Gastrocnemius medialis (tissue), 4 donors: Measurements from ENCODE around the gene KIRREL3. TPM values are rescaled to one million over a fixed set of nuclear protein-coding genes. Genes with fewer than 3 reads are reported as not detected.

ENCODE experiments used
- ATAC-seq, 2 donors: fragments of 150-250 bp; one replicate each; pipeline ENCODE4 v1.9.1; 2016
- DNase-seq, 2 donors: peaks; one replicate each; pipeline ENCODE4 v3.0.0-alpha.2; 2019
- H3K27ac ChIP-seq, 4 donors: fragments of 200-600 bp; sonication (generic); 1 replicate in 1 of 4; 2 replicates in 3 of 4; pipeline ENCODE4 v1.5.1; 2016 to 2018; ENCODE audit warnings: mild to moderate bottlenecking in 2 of 4, moderate library complexity in 1 of 4
- H3K27me3 ChIP-seq, 3 donors: fragments of 200-600 bp; sonication (generic) in 2 of 3; 1 replicate in 1 of 3; 2 replicates in 2 of 3; pipeline versions ENCODE4 v1.5.1 to v1.6.0; 2016 to 2019; ENCODE audit warnings: mild to moderate bottlenecking in 1 of 3, moderate library complexity in 1 of 3
- H3K36me3 ChIP-seq, 2 donors: fragments of 200-600 bp; sonication (generic) in 1 of 2; one replicate each; pipeline ENCODE4 v1.5.1; 2017 to 2018
- H3K4me1 ChIP-seq, 2 donors: fragments of 200-600 bp; sonication (generic) in 1 of 2; one replicate each; pipeline ENCODE4 v1.5.1; 2016 to 2017; ENCODE audit warnings: mild to moderate bottlenecking in 2 of 2
- H3K4me3 ChIP-seq, 4 donors: fragments of 200-600 bp; sonication (generic) in 3 of 4; 1 replicate in 1 of 4; 2 replicates in 3 of 4; pipeline ENCODE4 v1.5.1; 2016 to 2019; ENCODE audit warnings: mild to moderate bottlenecking in 2 of 4
- H3K9me3 ChIP-seq, 3 donors: fragments of 200-600 bp; sonication (generic) in 2 of 3; 1 replicate in 1 of 3; 2 replicates in 2 of 3; pipeline ENCODE4 v1.5.1; 2016 to 2019
- CTCF ChIP-seq, 5 experiments: fragments of 450-650 bp in 3 of 5; fragments of 200-600 bp in 2 of 5; sonication (generic) in 2 of 5; IDR thresholded peaks in 4 of 5; conservative IDR thresholded peaks in 1 of 5; 1 replicate in 4 of 5; 2 replicates in 1 of 5; pipeline ENCODE4 v1.5.1; 2016 to 2019; ENCODE audit warnings: antibody characterized with exemption in 5 of 5, mild to moderate bottlenecking in 3 of 5, moderate library complexity in 3 of 5
- POLR2A ChIP-seq, 2 donors: fragments of 450-650 bp; IDR thresholded peaks; one replicate each; pipeline ENCODE4 v1.6.1; 2017; ENCODE audit warnings: antibody characterized with exemption in 2 of 2, mild to moderate bottlenecking in 2 of 2, moderate library complexity in 2 of 2
- in situ Hi-C, 4 donors: fragments of 200-750 bp; cut with MboI; loops; one replicate each; pipeline versions ENCODE4 v1.15.0 to v1.8.0; 2017; ENCODE audit warnings: low sequenced_read_pairs in 4 of 4
- intact Hi-C: fragments of 100-400 bp; cut with DNase I; formaldehyde crosslinking; loops from one replicate; pipeline ENCODE4 v1.15.1; 2023; ENCODE audit warnings: low total_unique reads
- total RNA-seq, 4 donors: library from RNA; depleted of rRNA; stranded (reverse); fragments of >200 nt; gene quantifications; one replicate each; pipeline versions ENCODE4 v1.1.0 to v1.2.3, GENCODE V29; 2016

The KIRREL3 gene
- total RNA-seq, 4 donors from 2014 or later, result 0.10 TPM; not detected in 3

- intact Hi-C loops (no loop called here), in situ Hi-C loops (no loop called here)
- H3K27me3 ChIP-seq, result no peaks in the 10 kb centered on the region
- H3K36me3 ChIP-seq, result no peaks in the 10 kb centered on the region
- TF ChIP-seq CTCF (IDR thresholded peaks at IDR 0.05 in 4 of 5, conservative IDR thresholded peaks at IDR 0.05 in 1 of 5), result no peak
- no peak for TF ChIP-seq POLR2A (IDR thresholded peaks at IDR 0.05)
- no peak for ATAC-seq
- no peak overlapping the region for H3K27ac ChIP-seq
- no peak overlapping the region for H3K4me3 ChIP-seq
- no peaks in the 10 kb centered on the region for H3K9me3 ChIP-seq
- H3K4me1 ChIP-seq, result no peaks in the 10 kb centered on the region
- no peak for DNase-seq
Observed at GRCh38 chr11:126888115-126888712, 112.4 kb downstream of the KIRREL3 start.

DNA sequence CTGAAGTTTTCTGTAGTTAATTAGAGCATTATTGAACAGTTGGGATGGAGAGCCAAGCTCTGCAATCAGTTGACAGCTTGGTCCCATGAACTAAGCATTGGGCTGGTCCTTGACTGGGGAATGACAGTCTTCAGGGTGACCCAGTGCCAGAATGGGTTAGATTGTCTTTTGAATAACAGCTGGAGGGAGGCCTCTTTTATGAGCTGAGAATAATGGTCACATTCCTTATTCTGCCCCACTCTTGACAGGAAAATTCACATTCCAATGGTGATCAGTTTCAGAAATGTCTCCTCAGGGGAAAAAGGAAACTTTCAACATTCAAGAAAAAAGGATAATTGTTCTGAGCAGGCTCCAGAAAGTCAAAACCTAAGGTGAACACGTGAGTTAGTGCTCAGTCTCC, 113.9 kb downstream of the KIRREL3 start:
- H3K4me1 ChIP-seq, result no peaks in the 10 kb centered on the region
- no peaks in the 10 kb centered on the region for H3K9me3 ChIP-seq
- no peaks in the 10 kb centered on the region for H3K27me3 ChIP-seq
- no peak overlapping the region for H3K4me3 ChIP-seq
- intact Hi-C loops, result no loop called here
- TF ChIP-seq POLR2A (IDR thresholded peaks at IDR 0.05) (no peak), CTCF (IDR thresholded peaks at IDR 0.05 in 4 of 5, conservative IDR thresholded peaks at IDR 0.05 in 1 of 5) (no peak)
- ATAC-seq, result no peak
- no peak overlapping the region for H3K27ac ChIP-seq
- in situ Hi-C loops, result no loop called here
- H3K36me3 ChIP-seq, result no peaks in the 10 kb centered on the region
- no peak for DNase-seq

DNA sequence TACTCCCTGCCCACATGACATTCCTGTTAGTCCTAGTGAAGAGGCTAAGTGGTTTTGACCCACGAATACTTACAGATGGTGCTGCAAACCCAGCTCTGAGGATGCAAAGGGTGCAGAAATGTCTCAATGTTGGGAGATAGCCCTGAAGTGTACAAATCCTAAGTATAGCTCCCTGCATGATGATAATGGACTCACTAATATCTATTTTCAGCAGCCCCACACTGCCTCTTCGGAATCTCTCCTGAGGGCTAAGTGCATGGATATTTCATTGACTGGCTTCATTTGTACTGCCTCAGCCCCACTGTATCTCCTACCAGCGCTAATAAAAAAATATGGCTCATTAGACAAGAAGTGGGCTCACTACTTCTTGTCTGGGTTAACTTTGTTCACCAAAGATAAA, 114.5 kb downstream of the KIRREL3 start:
- DNase-seq (no peak), ATAC-seq (no peak)
- H3K27ac ChIP-seq, result no peak overlapping the region
- no peaks in the 10 kb centered on the region for H3K4me1 ChIP-seq
- H3K9me3 ChIP-seq, result no peaks in the 10 kb centered on the region
- in situ Hi-C loops (no loop called here), intact Hi-C loops (no loop called here)
- no peak overlapping the region for H3K4me3 ChIP-seq
- H3K27me3 ChIP-seq, result no peaks in the 10 kb centered on the region
- no peak for TF ChIP-seq POLR2A (IDR thresholded peaks at IDR 0.05)
- TF ChIP-seq CTCF (IDR thresholded peaks at IDR 0.05 in 4 of 5, conservative IDR thresholded peaks at IDR 0.05 in 1 of 5), result no peak
- no peaks in the 10 kb centered on the region for H3K36me3 ChIP-seq

- TF ChIP-seq POLR2A (IDR thresholded peaks at IDR 0.05) (no peak), CTCF (IDR thresholded peaks at IDR 0.05 in 4 of 5, conservative IDR thresholded peaks at IDR 0.05 in 1 of 5) (no peak)
- no peak for ATAC-seq
Observed at GRCh38 chr11:126884594-126884993, 116.0 kb downstream of the KIRREL3 start.

DNA sequence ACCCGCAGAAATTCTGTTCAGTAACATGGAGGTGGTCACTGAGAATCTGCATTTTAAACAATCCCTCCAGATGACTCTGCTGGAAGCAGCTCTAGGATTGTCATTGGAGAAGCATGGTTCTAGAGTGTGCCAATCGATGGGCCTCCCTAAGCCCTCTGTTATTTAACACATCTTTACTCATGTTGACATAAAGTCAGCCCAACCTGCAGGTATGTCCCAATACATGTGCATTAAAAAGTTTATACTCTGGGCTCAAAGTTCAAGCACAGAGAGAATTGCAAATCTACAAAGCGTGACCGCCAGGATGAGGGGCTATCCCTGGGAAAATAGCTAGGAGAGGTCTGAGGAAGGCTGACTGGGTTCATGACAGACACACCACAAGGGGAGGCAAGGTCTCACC, 116.4 kb downstream of the KIRREL3 start:
- intact Hi-C loops, result no loop called here
- H3K36me3 ChIP-seq, result no peaks in the 10 kb centered on the region
- no peaks in the 10 kb centered on the region for H3K4me1 ChIP-seq
- H3K4me3 ChIP-seq, result no peak overlapping the region
- TF ChIP-seq CTCF (IDR thresholded peaks at IDR 0.05 in 4 of 5, conservative IDR thresholded peaks at IDR 0.05 in 1 of 5) (no peak), POLR2A (IDR thresholded peaks at IDR 0.05) (no peak)
- DNase-seq (no peak), ATAC-seq (no peak)
- no peaks in the 10 kb centered on the region for H3K27me3 ChIP-seq
- no peak overlapping the region for H3K27ac ChIP-seq
- H3K9me3 ChIP-seq, result no peaks in the 10 kb centered on the region
- in situ Hi-C loops, result no loop called here

More at GRCh38 chr11:126884594-126884993, 116.0 kb downstream of the KIRREL3 start:
- Histone ChIP-seq H3K4me3 (no peak overlapping the region), H3K36me3 (no peaks in the 10 kb centered on the region), H3K27me3 (no peaks in the 10 kb centered on the region), H3K9me3 (no peaks in the 10 kb centered on the region), H3K4me1 (no peaks in the 10 kb centered on the region), H3K27ac (no peak overlapping the region)
- intact Hi-C loops (no loop called here), in situ Hi-C loops (no loop called here)
- DNase-seq, result no peak
